Lower lobe of right lung (tissue), 2 donors: ENCODE measurements around the gene ALDH1A1. TPM values are rescaled to one million over a fixed set of nuclear protein-coding genes. Genes with fewer than 3 reads are reported as not detected.

Experiments
- ATAC-seq, 2 donors: fragments of 200-7000 bp; cut with Tn5 transposase; one replicate each; pipeline ENCODE4 v1.9.1; 2020 to 2022; ENCODE audit warnings: mild to moderate bottlenecking in 2 of 2, moderate library complexity in 2 of 2
- DNase-seq: peaks from one replicate; pipeline ENCODE4 v3.0.0-alpha.2; 2020
- H3K27ac ChIP-seq: fragments of 200-600 bp; one replicate; pipeline ENCODE4 v1.8.0; 2022
- H3K27me3 ChIP-seq: fragments of 200-600 bp; one replicate; pipeline ENCODE4 v1.8.0; 2022; ENCODE audit warnings: low read depth
- H3K36me3 ChIP-seq: fragments of 200-600 bp; one replicate; pipeline ENCODE4 v1.8.0; 2022; ENCODE audit warnings: mild to moderate bottlenecking
- H3K4me1 ChIP-seq: fragments of 200-600 bp; one replicate; pipeline ENCODE4 v1.8.0; 2022
- H3K4me3 ChIP-seq: fragments of 200-600 bp; one replicate; pipeline ENCODE4 v1.8.0; 2022; ENCODE audit warnings: mild to moderate bottlenecking
- H3K9me3 ChIP-seq: fragments of 200-600 bp; one replicate; pipeline ENCODE4 v1.8.0; 2022
- CTCF ChIP-seq: fragments of 200-600 bp; IDR thresholded peaks from one replicate; pipeline ENCODE4 v1.8.0; 2022; ENCODE audit warnings: antibody characterized with exemption, mild to moderate bottlenecking
- intact Hi-C: fragments of 100-400 bp; cut with DNase I; formaldehyde crosslinking; loops from one replicate; pipeline ENCODE4 v1.11.0; 2022
- total RNA-seq: library from RNA; stranded (reverse); fragmentation: NEBNext Ultra II Directional; extraction: Animal tissue kit (Norgen Biotek cat#: 25700); gene quantifications from one replicate; pipeline ENCODE4 v1.2.1, GENCODE V29; 2021
- donor health status: DM: no; HTN: yes; CAD: no; lungs with severe emphysema.

The ALDH1A1 gene
- total RNA-seq, 1 donor from 2014 or later, result 238 TPM

DNA sequence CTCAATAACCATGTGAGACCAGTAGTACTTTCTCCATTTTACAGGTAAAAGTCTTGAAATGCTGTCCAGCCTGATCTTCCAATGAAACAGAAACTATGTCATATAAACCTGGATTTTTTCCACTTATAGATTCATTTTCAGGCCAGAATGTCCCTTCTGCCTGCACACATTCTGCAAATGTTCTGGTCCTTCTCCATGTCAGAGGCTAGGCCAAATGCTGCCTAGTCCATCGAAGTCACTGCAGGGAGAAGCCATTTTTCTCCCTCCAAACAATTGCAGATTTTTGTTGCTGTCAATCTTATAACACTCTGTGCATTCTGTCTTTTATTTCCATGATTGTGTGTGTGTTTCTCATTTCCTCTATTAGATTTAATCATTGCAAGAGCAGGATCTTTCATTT, 59.4 kb downstream of the ALDH1A1 start:
- TF ChIP-seq CTCF, result no peak
- H3K27me3 ChIP-seq, result no peaks in the 10 kb centered on the region
- no peak for ATAC-seq

GRCh38 chr9:72891043-72891442, 61.8 kb downstream of the ALDH1A1 start:
- peaks cover 14% of the 10 kb centered on the region for H3K36me3 ChIP-seq
- no peak for TF ChIP-seq CTCF
- H3K9me3 ChIP-seq, result no peaks in the 10 kb centered on the region
- no peaks in the 10 kb centered on the region for H3K4me1 ChIP-seq
- H3K4me3 ChIP-seq, result no peak overlapping the region
- no peak overlapping the region for H3K27ac ChIP-seq
- no peak for ATAC-seq
- no peaks in the 10 kb centered on the region for H3K27me3 ChIP-seq
- DNase-seq, result no peak
- intact Hi-C loops, result no loop called here

More for the DNA sequence above, 59.4 kb downstream of the ALDH1A1 start:
- intact Hi-C loops, result no loop called here
- H3K36me3 ChIP-seq, result peaks cover 13% of the 10 kb centered on the region
- H3K27ac ChIP-seq, result no peak overlapping the region
- DNase-seq, result no peak
- no peaks in the 10 kb centered on the region for H3K9me3 ChIP-seq
- H3K4me1 ChIP-seq, result no peaks in the 10 kb centered on the region
- no peak overlapping the region for H3K4me3 ChIP-seq

- H3K27me3 ChIP-seq, result no peaks in the 10 kb centered on the region
- H3K4me3 ChIP-seq, result no peak overlapping the region
- H3K9me3 ChIP-seq, result no peaks in the 10 kb centered on the region
- peaks cover 14% of the 10 kb centered on the region for H3K36me3 ChIP-seq
- no peak overlapping the region for H3K27ac ChIP-seq
- no peak for ATAC-seq
- intact Hi-C loops, result no loop called here
- no peaks in the 10 kb centered on the region for H3K4me1 ChIP-seq
- TF ChIP-seq CTCF, result no peak
- no peak for DNase-seq
These were observed 63.9 kb downstream of the ALDH1A1 start for GRCh38 chr9:72888943-72889342.

DNA sequence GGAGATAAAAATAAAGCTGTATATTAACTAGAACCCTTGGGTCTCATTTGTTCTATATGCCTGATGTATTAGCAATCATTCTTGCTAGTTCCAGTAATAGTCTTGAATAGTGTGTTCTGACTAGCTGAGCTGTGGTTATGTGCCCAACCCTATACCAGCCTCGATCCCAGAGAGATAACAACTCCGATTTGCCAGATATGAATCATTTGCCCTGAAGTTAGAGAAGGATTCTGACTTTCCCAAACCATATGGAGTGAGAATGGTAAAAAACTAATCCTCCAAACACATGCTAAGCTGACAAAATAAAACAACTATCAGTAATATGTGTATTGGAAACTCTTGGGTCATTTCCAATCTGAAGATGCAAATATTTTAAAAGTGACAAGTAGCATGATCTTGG, 64.8 kb downstream of the ALDH1A1 start:
- no peaks in the 10 kb centered on the region for H3K4me1 ChIP-seq
- TF ChIP-seq CTCF, result no peak
- no peak overlapping the region for H3K4me3 ChIP-seq
- H3K27ac ChIP-seq, result no peak overlapping the region
- peaks cover 14% of the 10 kb centered on the region for H3K36me3 ChIP-seq
- no peaks in the 10 kb centered on the region for H3K9me3 ChIP-seq
- H3K27me3 ChIP-seq, result no peaks in the 10 kb centered on the region
- no peak for DNase-seq
- no peak for ATAC-seq
- intact Hi-C loops, result no loop called here

DNA sequence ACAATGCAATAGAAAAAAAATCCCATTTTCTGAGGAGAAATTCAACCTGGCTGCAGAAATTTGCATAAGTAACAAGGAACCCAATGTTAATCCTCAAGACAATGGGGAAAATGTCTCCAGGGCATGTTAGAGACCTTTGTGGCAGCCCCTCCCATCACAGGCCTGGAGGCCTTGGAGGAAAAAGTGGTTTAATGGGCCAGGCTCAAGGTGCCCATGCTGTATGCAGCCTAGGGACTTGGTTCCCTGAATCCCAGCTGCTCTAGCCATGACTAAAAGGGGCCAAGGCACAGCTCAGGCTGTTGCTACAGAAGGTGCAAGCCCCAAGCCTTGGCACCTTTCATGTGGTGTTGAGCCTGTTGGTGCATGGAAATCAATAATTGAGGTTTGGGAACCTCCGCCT, 66.5 kb downstream of the ALDH1A1 start:
- no peaks in the 10 kb centered on the region for H3K9me3 ChIP-seq
- DNase-seq, result no peak
- no peaks in the 10 kb centered on the region for H3K4me1 ChIP-seq
- no peaks in the 10 kb centered on the region for H3K27me3 ChIP-seq
- no peak for TF ChIP-seq CTCF
- H3K36me3 ChIP-seq, result peaks cover 14% of the 10 kb centered on the region
- no peak for ATAC-seq
- no peak overlapping the region for H3K27ac ChIP-seq
- intact Hi-C loops, result no loop called here
- no peak overlapping the region for H3K4me3 ChIP-seq

DNA sequence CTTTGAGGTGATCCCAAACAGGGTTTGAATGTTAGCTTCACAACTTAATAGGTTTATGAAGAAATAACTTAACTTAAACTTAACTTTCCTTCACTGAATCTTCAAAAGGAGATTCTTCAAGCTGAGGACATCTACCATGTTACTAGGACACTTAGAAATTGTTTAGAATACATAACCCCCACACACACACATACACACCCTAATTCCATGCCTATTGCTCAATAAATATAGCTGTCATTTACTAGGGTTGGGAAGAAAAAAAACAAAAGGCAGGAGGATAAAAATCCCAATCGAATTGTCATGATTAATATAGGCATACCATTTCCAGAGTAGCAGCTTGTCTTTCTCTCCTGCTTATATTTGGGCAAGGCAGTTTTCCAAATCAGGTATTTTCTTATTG, 68.3 kb downstream of the ALDH1A1 start:
- Histone ChIP-seq H3K4me1 (no peaks in the 10 kb centered on the region), H3K27ac (no peak overlapping the region), H3K36me3 (peaks cover 12% of the 10 kb centered on the region), H3K4me3 (no peak overlapping the region), H3K27me3 (no peaks in the 10 kb centered on the region), H3K9me3 (no peaks in the 10 kb centered on the region)
- ATAC-seq, result no peak
- no peak for TF ChIP-seq CTCF
- DNase-seq, result no peak
- intact Hi-C loops, result no loop called here
